GM12891 (cell line): Measurements from ENCODE around the gene PLCG2.
A peak's percentile ranks its signal among the peaks of the same experiment; 100 is the strongest.

Source experiments
- DNase-seq: peaks from one replicate; pipeline ENCODE4 v3.0.0; 2011; ENCODE audit warnings: low spot score; ENCODE audit not compliant: insufficient read length
- FAIRE-seq: peaks from 2 replicates; lab custom pipeline; 2011; peaks lifted over from hg19 to GRCh38; lab: Jason Lieb, UNC
- PAX5 ChIP-seq: IDR thresholded peaks from 2 replicates; pipeline ENCODE4 v1.6.1; 2011; ENCODE audit warnings: low read length, moderate library complexity, mild to moderate bottlenecking; ENCODE audit not compliant: insufficient read depth, severe bottlenecking
- POLR2A ChIP-seq: IDR thresholded peaks from 2 replicates; pipeline ENCODE4 v1.6.1; 2011; ENCODE audit warnings: low read depth, low read length, control low read depth
- POLR2AphosphoS5 ChIP-seq: IDR thresholded peaks from 2 replicates; pipeline ENCODE4 v1.6.1; 2011; ENCODE audit warnings: low read depth, low read length, control low read depth
- POU2F2 ChIP-seq: IDR thresholded peaks from 2 replicates; pipeline ENCODE4 v1.6.1; 2011; ENCODE audit warnings: low read depth, mild to moderate bottlenecking, control low read depth, low read length, moderate library complexity
- SPI1 ChIP-seq: IDR thresholded peaks from 2 replicates; pipeline ENCODE4 v1.6.1; 2011; ENCODE audit warnings: low read depth, low read length, control low read depth
- TAF1 ChIP-seq: IDR thresholded peaks from 2 replicates; pipeline ENCODE4 v1.6.1; 2011; ENCODE audit warnings: low read depth, low read length, control low read depth

Gene PLCG2

GRCh38 chr16:81818905-81819304, 39.8 kb downstream of the PLCG2 start:
- FAIRE-seq (peak; percentile 16), DNase-seq (no peak)
- TF ChIP-seq POU2F2 = no peak
- no peak for TF ChIP-seq TAF1
- TF ChIP-seq SPI1 = no peak
- TF ChIP-seq POLR2A = no peak
- TF ChIP-seq PAX5 = no peak
- TF ChIP-seq POLR2AphosphoS5 = 0 out of 2 replicates have a peak, but pooled peaks have one; percentile 45

GRCh38 chr16:81821436-81822128, 42.5 kb downstream of the PLCG2 start:
- peak; percentile 89 for FAIRE-seq
- no peak for DNase-seq
- TF ChIP-seq POU2F2 (peak; percentile 92), POLR2AphosphoS5 (peak; percentile 62; the same call in 1 of the 2 replicates), POLR2A (peak; percentile 81), TAF1 (no peak), PAX5 (peak; percentile 87), SPI1 (peak; percentile 28; the same call in 1 of the 2 replicates)

GRCh38 chr16:81823111-81823510, 44.0 kb downstream of the PLCG2 start:
- DNase-seq (no peak), FAIRE-seq (peak; percentile 86)

GRCh38 chr16:81823734-81824133, 44.6 kb downstream of the PLCG2 start:
- DNase-seq (no peak), FAIRE-seq (no peak)
- TF ChIP-seq PAX5 (no peak), TAF1 (no peak), POLR2A (no peak), POLR2AphosphoS5 (no peak), POU2F2 (no peak), SPI1 (no peak)

More at GRCh38 chr16:81823111-81823510, 44.0 kb downstream of the PLCG2 start:
- TF ChIP-seq PAX5 (no peak), TAF1 (peak; percentile 84), POU2F2 (peak; percentile 15; the same call in 1 of the 2 replicates), POLR2A (peak; percentile 88), SPI1 (peak; percentile 84), POLR2AphosphoS5 (peak; percentile 93)

- peak; percentile 56 for FAIRE-seq
- no peak for DNase-seq
- no peak for TF ChIP-seq TAF1
- no peak for TF ChIP-seq PAX5
- TF ChIP-seq POLR2A = no peak
- TF ChIP-seq POLR2AphosphoS5 = no peak
- no peak for TF ChIP-seq POU2F2
- no peak for TF ChIP-seq SPI1
Observed at GRCh38 chr16:81826523-81826922, 47.4 kb downstream of the PLCG2 start.

GRCh38 chr16:81830845-81831540, 51.9 kb downstream of the PLCG2 start:
- no peak for DNase-seq

GRCh38 chr16:81831722-81832126, 52.6 kb downstream of the PLCG2 start:
- TF ChIP-seq TAF1 (peak; percentile 50; the same call in 1 of the 2 replicates), SPI1 (peak; percentile 63), POLR2AphosphoS5 (peak; percentile 78; the same call in 1 of the 2 replicates), POLR2A (peak; percentile 77; the same call in 1 of the 2 replicates), PAX5 (peak; percentile 16), POU2F2 (peak; percentile 92)
- DNase-seq = peak; percentile 53
- peak; percentile 93 for FAIRE-seq

More at GRCh38 chr16:81830845-81831540, 51.9 kb downstream of the PLCG2 start:
- peak; percentile 50 for FAIRE-seq
- TF ChIP-seq PAX5 (no peak), POLR2A (peak; percentile 51), POLR2AphosphoS5 (peak; percentile 69), SPI1 (no peak)

GRCh38 chr16:81832801-81833547, 53.9 kb downstream of the PLCG2 start:
- peak; percentile 43 for TF ChIP-seq SPI1
- TF ChIP-seq POLR2AphosphoS5 = peak; percentile 71
- no peak for TF ChIP-seq PAX5
- DNase-seq = no peak
- no peak for FAIRE-seq

- TF ChIP-seq POU2F2 = no peak
- TF ChIP-seq POLR2AphosphoS5 = no peak
- no peak for TF ChIP-seq TAF1
- TF ChIP-seq SPI1 = no peak
- DNase-seq (no peak), FAIRE-seq (no peak)
Observed at GRCh38 chr16:81833751-81834150, 54.7 kb downstream of the PLCG2 start.
